HG02678 (cell line): ENCODE measurements around the gene BICRAL.

Experiments used
- ATAC-seq: cut with Tn5 transposase; IDR thresholded peaks from one replicate; pipeline ENCODE4 v1.9.1; 2021; ENCODE audit warnings: mild to moderate bottlenecking, moderate library complexity; ENCODE audit not compliant: unreplicated experiment

The BICRAL gene

DNA sequence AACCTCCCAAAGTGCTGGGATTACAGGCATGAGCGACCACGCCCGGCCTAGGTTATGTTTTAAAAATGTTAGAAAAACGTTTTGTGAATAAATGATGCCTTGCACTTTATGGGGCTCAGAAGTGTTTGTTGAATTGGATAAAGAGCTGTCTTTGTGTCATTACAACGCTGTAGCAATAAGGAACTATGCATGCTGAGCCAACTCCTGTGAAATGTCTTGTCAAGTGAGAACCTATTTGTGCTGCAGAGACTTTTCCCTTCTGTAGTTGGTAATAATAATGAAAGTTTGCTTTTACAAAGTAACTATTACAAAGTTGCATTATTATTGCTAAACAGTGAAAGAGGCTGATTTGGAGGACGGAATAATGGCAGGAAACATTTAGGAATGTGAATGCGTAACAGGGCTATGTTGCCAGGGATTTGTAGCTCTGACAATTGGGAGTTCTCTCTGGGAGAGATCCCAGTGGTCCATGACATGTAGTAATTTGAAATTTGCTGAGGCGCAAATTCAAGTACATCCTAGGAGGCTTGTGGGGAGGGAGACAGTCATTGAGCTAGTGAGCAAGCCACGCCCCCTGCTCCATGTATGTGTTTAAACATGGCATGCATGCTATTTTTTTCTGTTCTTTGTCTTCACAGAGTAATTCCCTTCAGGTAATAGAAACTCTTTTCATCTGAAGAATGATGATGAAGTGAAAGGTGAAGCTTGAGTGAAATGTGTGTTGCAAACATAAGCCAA is 16.8 kb upstream of the BICRAL start:
- no peak for ATAC-seq

DNA sequence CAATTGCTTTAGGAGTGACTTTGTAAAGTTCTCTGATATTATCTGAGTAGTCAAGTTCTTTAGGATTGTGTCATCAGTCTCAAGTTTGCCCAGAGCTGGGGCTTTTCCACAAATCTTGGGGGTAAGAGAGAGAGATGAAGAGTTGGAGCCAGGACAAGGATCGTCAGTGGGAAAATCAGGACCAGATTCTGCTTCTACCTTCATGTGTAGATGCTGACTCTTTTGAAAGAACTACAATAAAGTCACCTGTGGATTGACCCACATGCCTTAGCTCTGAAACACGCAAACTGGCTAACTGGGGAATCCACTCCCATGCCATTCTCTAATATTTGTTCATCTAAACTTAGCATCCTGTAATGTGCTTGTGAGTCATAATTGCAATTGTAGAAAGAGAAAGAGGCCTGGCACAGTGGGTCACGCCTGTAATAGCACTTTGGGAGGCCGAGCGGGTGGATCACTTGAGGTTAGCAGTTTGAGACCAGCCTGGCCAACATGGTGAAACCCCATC is 15.6 kb upstream of the BICRAL start:
- ATAC-seq = no peak

DNA sequence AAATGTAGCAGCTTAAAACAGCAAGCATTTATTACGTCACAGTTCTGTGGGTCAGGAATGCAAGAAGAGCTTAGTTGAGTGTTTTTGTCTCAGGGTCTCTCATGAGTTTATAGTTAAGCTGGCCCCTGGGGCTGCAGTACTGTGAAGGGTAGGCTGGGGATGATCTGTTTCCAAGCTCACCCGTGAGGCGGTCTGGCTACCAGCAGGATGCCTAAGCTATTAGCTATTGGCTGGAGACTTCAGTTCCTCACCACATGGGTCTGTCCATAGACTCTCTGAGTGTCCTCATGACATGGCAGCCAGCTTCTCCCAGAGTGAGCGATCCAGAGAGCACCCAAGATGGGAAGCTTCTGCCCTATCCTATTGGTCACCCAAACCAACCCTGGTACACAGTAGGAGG is 12.8 kb upstream of the BICRAL start:
- ATAC-seq = no peak

DNA sequence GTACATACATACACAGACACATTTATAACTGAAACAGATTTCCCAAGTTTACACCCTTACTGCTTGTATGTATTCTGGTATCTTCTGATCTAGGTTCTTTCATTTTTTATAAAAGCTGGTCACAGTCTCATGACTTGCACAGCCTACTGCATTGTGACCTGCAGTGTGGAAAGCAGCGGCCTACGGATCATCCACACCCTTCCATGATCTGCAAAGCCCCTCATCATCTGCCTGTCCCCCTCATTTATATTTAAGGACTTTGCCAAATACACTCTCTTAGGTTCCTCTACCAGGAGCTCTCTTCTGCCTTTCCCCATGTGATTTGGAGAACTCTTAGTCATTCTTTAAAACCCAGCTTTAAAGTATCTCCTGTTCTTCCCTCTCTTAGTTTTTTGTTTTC is 12.0 kb upstream of the BICRAL start:
- no peak for ATAC-seq

DNA sequence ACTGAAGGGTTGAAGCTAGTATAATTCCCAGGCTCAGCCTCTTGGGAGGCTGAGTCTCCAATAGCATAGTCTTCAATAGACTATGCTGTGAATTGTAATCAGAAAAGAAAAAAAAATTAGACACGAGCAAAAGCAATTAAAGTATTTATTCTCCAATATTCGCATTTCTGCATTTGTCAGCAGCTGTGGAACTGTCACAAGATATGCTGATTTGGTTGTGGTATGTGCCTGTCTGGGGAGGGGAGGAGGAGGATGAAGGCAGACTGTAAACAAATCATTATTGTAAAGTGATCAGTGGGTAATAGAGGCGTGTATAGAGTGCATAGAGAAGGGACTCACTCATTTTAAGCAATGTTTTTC is 10.1 kb upstream of the BICRAL start:
- ATAC-seq = peak; percentile 25

DNA sequence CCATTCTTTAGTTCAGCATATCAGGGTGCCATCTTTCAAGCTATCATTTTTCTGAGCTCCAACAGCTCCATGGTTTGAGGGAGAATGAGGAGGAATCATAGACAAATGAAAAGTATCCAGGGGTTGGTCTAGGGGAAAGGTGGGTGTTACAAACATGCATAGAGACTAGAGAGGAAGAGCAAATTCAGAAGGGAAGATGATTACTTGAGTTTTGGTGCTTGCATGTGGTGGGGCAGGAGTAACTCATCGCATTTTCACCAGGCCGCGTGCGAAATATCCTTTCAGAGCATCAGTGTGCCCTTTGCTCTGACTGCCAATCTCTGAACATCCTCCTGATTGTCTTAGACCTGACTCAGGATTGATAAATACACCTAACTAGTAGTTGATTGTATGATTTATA is 7.7 kb upstream of the BICRAL start:
- no peak for ATAC-seq

DNA sequence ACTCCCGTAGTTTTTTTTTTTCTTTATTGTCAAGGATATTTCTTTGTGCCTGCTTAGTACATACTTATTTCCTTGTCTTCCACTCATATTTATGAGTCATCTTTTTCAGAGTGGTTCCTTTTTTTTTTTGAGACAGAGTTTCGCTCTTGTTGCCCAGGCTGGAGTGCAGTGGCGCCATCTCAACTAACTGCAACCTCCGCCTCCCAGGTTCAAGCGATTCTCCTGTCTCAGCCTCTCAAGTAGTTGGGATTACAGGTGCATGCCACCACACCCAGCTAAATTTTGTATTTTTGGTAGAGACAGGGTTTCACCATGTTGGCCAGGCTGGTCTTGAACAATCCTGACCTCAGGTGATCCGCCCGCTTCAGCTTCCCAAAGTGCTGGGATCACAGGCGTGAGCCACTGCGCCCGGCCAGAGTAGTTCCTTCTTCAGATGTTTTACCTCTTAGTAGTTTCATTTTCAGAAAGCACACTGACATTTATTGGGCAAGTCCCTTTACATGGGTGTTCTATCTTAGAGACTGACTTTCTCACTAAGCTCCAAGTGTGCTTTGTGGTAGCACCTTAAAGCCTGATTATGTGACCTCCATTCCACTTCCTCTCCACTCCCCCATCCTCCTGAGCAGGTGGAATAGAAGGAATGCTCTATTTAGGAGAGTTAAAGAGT is 6.9 kb upstream of the BICRAL start:
- ATAC-seq = peak; percentile 44

DNA sequence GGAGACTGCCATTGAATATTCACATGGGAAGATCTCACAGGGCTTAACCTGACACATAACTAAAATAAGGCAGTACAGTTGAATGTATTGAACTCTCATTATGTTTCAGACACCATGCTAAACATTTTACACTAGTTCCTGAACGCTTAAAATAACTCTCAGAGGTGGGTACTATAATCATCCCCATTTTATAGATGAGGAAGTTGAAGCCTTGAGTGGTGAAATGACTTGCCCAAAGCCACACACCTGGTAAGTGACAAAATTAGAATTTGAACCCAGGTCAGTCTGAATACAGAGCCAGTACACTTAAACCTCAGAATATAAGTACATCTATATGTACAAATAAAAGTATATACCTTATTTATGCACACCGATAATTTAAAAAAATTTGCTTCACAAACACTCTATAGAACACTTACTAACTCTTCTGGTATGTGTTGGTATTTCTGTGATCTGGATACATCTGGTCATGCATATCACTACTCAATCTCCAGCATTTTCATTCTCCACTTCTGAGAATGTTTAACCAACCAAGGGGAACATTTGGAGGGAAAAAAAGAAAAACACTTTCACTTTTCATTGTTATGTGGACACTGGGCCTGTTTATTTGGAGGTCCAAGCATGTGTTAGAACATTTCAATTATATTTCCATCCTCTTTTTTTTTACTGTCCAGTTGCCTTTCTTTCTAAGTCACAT is 4.6 kb upstream of the BICRAL start:
- ATAC-seq = no peak

DNA sequence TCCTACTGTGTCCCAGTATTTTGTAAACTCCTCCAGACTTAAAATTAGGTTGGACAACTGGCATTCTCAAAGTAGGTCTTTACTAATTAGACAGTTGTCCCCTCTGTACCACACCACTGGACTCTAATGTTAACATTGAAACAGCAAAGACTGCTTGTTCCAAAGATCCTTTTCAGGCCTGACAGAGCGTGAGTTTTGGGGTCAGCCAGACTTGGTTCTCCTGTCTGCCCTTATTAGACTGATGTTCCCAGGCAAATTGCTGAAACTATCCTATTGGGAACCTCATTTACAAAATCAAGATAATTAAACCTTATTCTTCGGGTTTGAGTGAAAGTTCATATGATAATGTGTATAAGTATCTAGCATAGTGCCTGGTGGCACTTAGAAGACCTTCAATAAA is 3.7 kb upstream of the BICRAL start:
- no peak for ATAC-seq

DNA sequence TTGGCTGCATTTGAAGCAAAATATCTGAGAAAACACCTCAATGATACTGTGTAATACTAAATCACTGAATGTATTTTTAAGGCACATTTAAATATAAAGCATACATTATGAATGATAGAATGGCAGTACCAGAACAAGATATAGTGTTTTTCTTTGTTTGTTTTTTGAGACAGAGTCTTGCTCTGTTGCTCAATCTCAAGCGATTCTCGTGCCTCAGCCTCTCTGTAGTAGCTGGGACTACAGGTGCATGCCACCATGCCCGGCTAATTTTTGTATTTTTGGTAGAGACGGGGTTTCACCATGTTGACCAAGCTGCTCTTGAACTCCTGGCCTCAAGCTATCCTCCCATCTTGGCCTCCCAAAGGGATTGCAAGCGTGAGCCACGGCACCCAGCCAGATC is 2.3 kb upstream of the BICRAL start:
- ATAC-seq = no peak

DNA sequence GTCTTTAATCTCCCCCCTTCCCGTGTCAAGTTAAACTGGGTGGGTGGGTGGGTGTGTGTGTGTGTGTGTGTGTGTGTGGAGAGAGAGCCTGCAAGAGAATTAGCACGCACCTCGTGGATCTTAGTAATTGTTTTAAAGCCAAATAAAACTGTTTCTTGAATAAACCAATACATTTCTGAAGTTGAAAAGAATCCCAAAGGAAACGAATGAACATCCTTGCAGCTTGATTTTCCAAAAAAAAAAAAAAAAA is 381 bp upstream of the BICRAL start:
- ATAC-seq = no peak

DNA sequence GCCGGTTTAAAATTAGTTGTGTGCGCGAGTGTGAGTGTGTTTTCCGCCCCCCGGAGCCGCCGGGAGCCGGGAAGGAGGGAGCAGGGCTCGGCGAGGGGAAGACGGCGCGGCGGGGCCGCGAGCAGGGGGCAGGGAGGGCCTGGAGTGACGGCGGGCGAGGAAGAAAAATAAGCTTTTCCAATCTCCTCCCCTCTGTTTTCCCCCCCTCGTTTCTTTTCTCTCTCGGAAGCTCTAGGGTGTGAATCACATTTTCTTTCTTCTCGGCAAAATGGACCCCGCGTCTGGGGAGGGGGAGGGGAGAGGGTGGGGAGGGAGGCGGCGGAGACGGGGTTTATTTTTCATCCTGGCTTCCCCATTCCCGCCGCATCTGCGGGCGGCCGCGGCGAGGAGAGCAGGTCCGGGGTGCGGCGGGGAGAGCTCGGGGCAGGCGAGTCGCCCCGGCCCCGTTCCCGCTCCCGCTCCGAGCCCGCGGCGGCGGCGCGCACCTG is 881 bp downstream of the BICRAL start:
- ATAC-seq = no peak

DNA sequence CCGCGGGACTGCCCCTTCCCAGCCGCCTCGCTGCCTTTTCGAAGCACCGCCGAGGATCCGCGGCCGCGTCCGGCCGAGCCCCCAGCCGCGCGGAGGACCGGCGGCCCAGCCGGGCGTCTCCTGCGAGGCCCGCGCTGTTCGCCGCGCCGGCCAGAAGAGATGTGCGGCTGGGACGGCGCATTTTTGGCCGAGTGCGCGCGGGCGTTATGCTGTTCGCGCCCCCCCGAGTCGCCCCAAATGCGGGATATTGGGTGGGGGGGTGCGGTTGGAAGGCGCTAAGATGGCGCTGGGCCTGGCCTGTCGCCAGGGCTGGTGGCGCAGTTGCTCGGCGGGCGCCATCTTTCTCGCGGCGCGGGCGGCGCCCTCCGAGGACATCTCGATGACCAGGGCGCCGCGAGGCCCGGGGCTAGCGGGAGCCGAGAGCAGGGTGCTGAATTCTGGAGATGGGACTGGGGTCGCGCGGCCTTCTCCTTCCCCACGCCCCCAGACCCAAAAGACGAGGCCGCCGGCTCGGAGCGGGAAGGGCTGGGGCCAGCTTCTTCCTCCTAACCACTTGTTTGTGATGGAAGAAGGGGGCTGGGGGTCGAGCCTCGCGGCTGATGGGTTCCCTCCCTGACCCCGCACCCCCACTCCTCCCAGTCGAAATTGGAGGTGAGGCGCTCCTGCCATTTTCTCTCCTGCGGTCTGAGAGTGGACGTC is 1.5 kb downstream of the BICRAL start:
- no peak for ATAC-seq

DNA sequence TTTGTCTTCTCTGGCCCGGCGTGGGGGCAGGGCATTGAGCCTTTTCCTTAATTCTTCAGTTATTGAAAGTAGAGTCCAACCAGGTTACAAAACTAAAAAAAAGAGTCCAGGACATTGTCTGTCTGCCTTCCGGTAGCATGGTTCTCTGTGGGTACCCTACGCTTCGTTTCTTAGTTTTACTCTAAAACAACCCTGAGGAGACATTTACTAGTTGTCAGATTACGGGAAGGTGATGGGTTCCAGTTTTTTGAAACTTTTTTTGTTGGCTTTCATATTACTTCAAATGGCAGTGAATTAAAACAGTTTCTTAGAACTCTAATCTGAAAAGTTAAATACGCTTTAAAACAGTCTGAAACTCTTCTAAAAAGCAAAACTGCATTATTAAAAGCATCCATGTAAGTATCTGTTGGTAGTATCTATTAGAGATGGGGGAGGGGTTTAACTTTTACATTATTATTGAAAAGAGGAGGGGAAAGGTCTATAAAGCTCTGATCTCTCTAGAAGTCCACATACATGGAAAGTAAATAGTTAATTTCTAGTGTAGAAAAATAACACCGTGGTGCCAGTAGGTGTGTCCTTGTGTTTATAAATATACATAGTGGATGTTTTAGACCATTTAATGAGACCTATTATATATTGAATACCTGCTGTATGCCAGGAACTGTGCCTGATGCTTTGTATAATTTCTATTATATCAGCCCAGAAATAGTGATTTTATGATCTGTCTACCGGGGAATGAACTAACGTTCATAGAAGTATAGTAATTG is 2.2 kb downstream of the BICRAL start:
- ATAC-seq = no peak

DNA sequence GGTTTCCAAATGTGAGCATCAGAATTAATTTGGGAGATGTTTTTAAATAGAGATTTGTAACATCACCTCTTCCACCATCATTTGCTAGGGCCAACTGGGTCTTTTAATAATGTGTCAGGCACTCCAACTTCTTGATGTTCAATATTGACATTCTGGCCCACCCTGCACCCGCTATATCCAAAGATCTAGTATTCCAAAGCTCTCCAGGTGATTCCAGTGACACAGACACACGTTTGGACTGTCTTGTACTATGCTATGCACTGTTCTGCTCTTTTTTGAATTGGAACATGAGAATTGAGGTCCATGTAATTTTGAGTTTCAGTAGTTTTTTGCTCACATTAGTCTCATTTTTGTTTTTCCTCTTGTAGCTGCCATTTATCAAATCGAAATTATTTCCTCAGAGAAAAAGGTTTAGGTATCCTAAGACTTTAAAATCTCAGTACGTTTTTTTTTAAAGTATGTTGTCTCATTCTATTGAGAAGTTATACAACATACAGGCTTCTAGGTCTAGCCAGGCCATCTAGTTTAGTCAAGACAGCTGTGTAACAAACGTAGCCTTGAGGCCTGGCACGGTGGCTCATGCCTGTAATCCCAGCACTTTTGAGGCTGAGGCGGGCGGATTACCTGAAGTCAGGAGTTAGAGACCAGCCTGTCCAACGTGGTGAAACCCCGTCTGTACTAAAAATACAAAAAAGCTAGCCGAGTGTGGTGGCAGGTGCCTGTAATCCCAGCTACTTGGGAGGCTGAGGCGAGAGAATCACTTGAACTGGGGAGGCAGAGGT is 3.1 kb downstream of the BICRAL start:
- no peak for ATAC-seq

DNA sequence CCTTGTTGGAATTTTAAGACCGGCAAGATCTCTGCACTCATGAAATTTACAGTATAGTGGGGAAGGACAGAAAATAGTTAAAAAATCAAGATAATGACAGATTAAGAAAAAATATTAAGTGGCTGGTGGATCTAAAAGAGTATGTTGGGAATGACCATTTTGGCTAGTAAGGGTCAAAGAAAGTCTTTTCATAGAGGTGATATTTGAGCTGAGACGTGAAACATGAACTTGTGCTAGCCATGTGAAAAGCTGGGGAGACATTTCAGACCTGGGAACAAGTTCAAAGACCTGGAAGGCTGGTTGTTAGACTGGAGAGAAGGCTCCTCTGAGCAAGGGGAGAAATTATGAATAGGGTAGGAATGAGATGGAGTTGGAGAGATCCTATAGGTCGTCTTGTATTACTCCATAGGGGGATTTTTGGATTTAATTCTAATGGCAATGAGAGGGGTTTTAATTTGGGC is 4.7 kb downstream of the BICRAL start:
- no peak for ATAC-seq

DNA sequence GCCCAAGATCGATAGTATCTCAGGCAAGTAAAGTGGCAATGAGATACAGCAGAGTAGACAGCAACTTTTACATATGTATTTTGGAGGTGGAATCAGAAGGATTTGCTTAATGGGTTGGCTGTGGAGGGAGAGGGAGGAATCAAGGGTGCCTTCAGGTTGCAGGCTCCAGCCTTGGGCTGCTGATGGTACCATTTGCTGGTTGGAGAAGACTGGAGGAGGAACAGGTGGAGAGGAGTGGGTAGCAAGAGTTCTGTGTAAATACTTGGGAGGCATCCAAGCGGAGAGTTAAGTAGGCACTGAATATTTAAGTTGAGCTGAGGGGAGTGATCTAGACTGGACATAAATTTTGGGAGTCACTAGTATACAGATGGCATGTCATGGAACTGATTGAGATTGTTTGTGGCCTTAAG is 5.2 kb downstream of the BICRAL start:
- ATAC-seq = no peak

DNA sequence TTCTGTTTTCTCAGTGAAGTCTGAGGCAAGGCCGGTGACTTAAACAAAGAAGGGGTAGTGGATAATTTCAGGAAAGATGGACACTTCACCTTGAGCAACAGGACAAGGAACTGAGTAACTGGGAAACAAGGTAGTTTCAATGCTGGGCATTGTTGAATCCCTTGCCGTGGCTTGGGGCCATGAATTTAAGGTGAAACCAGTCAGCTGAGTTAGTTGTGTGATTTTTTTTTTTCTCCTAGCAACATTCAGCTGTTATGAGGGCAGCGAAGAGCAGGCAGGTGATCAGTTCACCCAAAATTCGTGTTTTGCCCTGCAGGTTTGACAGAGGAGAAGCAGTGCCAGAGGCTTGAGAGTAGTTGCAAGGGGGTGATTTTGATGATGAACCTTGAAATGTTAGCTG is 6.8 kb downstream of the BICRAL start:
- no peak for ATAC-seq

DNA sequence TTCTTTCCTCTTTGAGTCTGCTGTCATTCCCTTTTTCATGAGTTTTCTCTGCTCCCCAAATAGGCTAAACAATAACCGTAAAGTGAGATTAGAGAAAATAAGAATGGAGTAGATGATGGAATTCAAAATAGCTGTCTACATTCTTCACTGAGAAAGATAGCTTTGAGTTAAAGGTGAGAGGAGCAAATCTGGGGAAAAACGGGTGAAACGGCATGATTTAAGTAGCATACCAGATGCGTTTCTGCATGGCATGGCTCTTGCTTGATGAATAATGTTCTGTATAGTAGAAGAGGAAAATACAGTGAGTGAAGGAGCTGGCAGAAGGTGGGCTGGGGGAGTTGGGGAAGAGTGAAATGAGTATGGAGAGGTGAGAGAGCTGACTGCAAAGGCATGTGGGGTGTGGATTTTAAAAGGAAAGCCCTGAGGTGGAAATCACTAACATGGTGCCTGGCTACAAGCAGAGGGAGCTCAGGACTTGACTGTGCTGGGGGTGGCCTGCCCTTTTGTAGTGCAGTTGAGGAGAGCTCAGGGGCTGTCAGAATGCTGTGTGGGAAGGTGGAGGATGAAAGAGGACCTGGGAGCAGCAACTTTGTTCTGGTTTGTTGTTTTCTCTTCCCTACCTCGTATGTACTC is 8.8 kb downstream of the BICRAL start:
- no peak for ATAC-seq
